HEK293T (cell line): ENCODE results near the gene GHRHR.

Source experiments
- CTCF ChIA-PET: fragments of 350-600 bp; formaldehyde crosslinking; extraction: SDS; loops from one replicate; lab custom pipeline; 2021; ENCODE audit warnings: antibody characterized with exemption, inconsistent platforms; lab: Yijun Ruan, JAX
- POLR2A ChIA-PET: fragments of 350-600 bp; formaldehyde crosslinking; extraction: SDS; loops from one replicate; lab custom pipeline; 2020; ENCODE audit warnings: antibody characterized with exemption, inconsistent platforms; lab: Yijun Ruan, JAX
- DNase-seq: peaks from one replicate; pipeline ENCODE4 v3.0.0; 2012; ENCODE audit warnings: mixed read lengths; ENCODE audit errors: extremely low spot score
- ARNT ChIP-seq: fragments of 450-650 bp; IDR thresholded peaks from 2 replicates; pipeline ENCODE4 v1.6.1; 2017; ENCODE audit warnings: mild to moderate bottlenecking
- BHLHE40 ChIP-seq: fragments of 450-650 bp; IDR thresholded peaks from 2 replicates; pipeline ENCODE4 v1.6.1; 2016; ENCODE audit warnings: mild to moderate bottlenecking, moderate library complexity, borderline replicate concordance
- CTBP1 ChIP-seq: fragments of 450-650 bp; IDR thresholded peaks from 2 replicates; pipeline ENCODE4 v1.6.1; 2016; ENCODE audit warnings: borderline replicate concordance
- ELF4 ChIP-seq: fragments of 450-650 bp; IDR thresholded peaks from 2 replicates; pipeline ENCODE4 v1.6.1; 2017; ENCODE audit warnings: antibody characterized with exemption
- FOXA1 ChIP-seq: fragments of 450-650 bp; IDR thresholded peaks from 2 replicates; pipeline ENCODE4 v1.6.1; 2016; ENCODE audit warnings: mild to moderate bottlenecking
- FOXK2 ChIP-seq: fragments of 450-650 bp; IDR thresholded peaks from 2 replicates; pipeline ENCODE4 v1.6.1; 2016; ENCODE audit warnings: mild to moderate bottlenecking
- FOXM1 ChIP-seq: fragments of 450-650 bp; IDR thresholded peaks from 2 replicates; pipeline ENCODE4 v1.6.1; 2017; ENCODE audit warnings: mild to moderate bottlenecking, borderline replicate concordance
- HDGF ChIP-seq: fragments of 450-650 bp; IDR thresholded peaks from 2 replicates; pipeline ENCODE4 v1.6.1; 2017; ENCODE audit warnings: antibody characterized with exemption, borderline replicate concordance
- L3MBTL2 ChIP-seq: fragments of 450-650 bp; conservative IDR thresholded peaks from 2 replicates; pipeline ENCODE4 v1.6.1; 2016; ENCODE audit warnings: mild to moderate bottlenecking
- LEF1 ChIP-seq: fragments of 450-650 bp; IDR thresholded peaks from 2 replicates; pipeline ENCODE4 v1.6.1; 2017; ENCODE audit warnings: mild to moderate bottlenecking, borderline replicate concordance
- NFRKB ChIP-seq: fragments of 450-650 bp; IDR thresholded peaks from 2 replicates; pipeline ENCODE4 v1.6.1; 2016; ENCODE audit warnings: mild to moderate bottlenecking, moderate library complexity
- SP1 ChIP-seq: fragments of 450-650 bp; IDR thresholded peaks from 2 replicates; pipeline ENCODE4 v1.6.1; 2017
- SUZ12 ChIP-seq: fragments of 450-650 bp; IDR thresholded peaks from 2 replicates; pipeline ENCODE4 v1.6.1; 2016; ENCODE audit warnings: mild to moderate bottlenecking
- TARDBP ChIP-seq: fragments of 450-650 bp; IDR thresholded peaks from 2 replicates; pipeline ENCODE4 v1.6.1; 2016
- ZNF384 ChIP-seq: fragments of 450-650 bp; IDR thresholded peaks from 2 replicates; pipeline ENCODE4 v1.6.1; 2016
- TF ChIP-seq, protein P1 (sequence below): fragments of 450-650 bp; IDR thresholded peaks from 2 replicates; pipeline ENCODE4 v1.6.1; 2016

GHRHR gene

DNA sequence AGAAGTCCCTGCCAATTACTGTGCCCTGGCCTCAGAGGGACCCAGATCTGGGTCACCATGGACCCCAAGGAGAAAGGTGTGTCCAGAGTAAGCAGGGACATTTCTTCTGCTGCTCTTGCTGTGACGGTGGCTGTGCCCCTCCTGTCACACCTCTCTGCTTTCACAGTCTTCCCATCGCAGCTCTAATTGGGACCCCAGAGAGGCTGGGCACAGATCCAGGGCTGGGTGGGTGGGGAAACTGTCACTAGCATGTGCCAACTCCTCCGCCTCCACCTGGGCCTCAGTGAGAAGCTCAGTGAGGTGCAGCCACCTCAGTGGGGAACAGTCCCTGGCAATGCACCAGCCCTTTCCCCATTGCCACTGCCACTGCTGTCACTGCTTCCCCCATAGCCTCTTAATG lies 51.1 kb downstream of the GHRHR start:
- TF ChIP-seq FOXK2, result no peak
- no peak for TF ChIP-seq HDGF
- TF ChIP-seq TARDBP, result no peak
- no peak for TF ChIP-seq ZNF384
- no peak for TF ChIP-seq L3MBTL2
- no peak for TF ChIP-seq CTBP1
- CTCF ChIA-PET, result no interaction called here
- no peak for DNase-seq

DNA sequence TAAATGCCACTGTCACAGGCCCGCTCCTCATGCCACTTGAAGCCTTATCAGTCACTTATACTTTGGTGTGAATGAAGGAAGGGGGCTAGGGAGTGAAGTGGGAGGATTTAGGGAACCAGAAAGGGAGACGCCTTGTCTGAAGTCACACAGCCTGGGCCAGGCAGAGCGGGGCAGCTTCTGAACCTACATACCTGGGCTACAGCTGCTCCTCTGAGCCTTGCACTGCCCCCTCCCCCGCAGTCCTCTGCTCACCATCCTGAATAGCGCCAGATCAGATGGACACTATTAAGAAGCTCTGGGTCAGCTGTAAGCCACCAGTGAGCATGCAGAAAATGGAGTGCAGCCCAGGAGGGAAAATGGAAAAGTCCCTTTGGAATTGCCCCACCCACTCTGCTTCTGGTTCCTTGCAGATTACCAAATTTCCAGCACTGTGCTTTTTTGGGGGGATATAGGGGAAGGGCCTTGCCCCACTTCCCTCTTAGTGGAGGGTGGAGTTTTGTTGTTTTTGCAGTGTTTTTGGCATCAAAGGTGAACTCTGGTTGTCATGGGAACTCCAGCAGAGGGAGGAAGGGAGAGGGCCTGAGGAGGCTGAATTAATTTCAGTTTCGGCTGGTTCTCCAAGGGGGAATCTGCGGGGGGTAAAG lies 53.4 kb downstream of the GHRHR start:
- no peak for DNase-seq
- CTCF ChIA-PET, result no interaction called here
- POLR2A ChIA-PET, result no interaction called here
- TF ChIP-seq LEF1 (no peak), CTBP1 (no peak), SUZ12 (no peak), HDGF (no peak), SP1 (no peak), ARNT (no peak), BHLHE40 (no peak), L3MBTL2 (no peak), TARDBP (no peak), FOXA1 (no peak), ZNF384 (no peak), NFRKB (no peak), FOXM1 (no peak), FOXK2 (no peak), ELF4 (no peak)
- TF ChIP-seq, protein P1, sequence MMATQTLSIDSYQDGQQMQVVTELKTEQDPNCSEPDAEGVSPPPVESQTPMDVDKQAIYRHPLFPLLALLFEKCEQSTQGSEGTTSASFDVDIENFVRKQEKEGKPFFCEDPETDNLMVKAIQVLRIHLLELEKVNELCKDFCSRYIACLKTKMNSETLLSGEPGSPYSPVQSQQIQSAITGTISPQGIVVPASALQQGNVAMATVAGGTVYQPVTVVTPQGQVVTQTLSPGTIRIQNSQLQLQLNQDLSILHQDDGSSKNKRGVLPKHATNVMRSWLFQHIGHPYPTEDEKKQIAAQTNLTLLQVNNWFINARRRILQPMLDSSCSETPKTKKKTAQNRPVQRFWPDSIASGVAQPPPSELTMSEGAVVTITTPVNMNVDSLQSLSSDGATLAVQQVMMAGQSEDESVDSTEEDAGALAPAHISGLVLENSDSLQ, result no peak

More for the DNA sequence above, 51.1 kb downstream of the GHRHR start:
- POLR2A ChIA-PET, result no interaction called here

DNA sequence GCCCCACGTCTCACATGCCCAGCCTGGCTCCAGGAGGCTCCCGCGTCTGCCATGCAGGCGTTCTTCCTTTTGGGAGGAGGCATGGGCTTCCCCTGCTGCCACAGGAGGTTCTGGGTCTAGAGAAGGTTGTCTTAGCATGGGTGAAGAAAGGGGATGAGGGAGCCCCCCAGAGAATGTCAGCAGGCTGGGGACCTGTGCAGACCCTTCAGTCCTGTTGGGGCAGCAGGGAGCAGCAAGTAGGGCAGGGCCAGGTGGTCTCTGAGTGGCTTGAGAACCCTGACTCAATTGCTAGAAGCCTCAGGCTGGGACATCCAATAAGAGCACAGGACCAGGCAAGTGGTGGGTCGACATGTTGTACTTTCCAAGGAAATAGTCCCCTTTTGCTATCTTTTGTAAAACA lies 54.0 kb downstream of the GHRHR start:
- no peak for DNase-seq
- ChIA-PET CTCF (interaction anchor here (0.6 kb wide), 1 partner anchor 9 kb away, joined by 3 read pairs; no protein-coding TSS in a partner anchor), POLR2A (no interaction called here)
- TF ChIP-seq BHLHE40 (no peak), ELF4 (no peak), CTBP1 (no peak), TARDBP (no peak), SP1 (no peak), NFRKB (no peak), ARNT (no peak), ZNF384 (no peak), FOXM1 (no peak), FOXK2 (no peak), HDGF (no peak)
- TF ChIP-seq, protein P1, result no peak

DNA sequence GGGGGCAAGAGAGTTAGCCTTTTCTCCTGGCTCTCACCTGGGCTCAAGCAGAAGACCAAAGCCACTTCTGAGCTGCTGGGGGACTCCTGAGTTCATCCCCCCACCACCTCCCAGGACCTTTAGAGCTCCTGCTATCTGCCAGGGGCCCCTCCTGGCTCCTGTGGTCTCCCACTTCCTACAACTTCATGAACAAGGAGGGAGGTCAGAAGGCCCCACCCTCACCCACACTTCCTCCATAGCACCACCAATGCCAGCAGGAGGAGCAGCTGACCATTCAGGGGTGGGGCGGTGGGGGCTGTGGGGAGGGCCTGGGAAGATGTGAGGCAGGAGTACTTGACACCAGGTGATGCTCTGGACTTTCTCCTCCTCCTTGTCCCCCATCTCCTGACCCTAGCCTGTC lies 55.8 kb downstream of the GHRHR start:
- TF ChIP-seq SP1, result no peak
- no peak for TF ChIP-seq ELF4
- TF ChIP-seq FOXM1, result no peak
- no peak for TF ChIP-seq FOXA1
- no peak for TF ChIP-seq LEF1
- TF ChIP-seq BHLHE40, result no peak
- no peak for TF ChIP-seq SUZ12
- TF ChIP-seq NFRKB, result no peak
- no peak for TF ChIP-seq TARDBP
- TF ChIP-seq L3MBTL2, result no peak
- TF ChIP-seq ZNF384, result no peak
- no peak for TF ChIP-seq FOXK2
- no peak for TF ChIP-seq ARNT
- TF ChIP-seq HDGF, result no peak
- TF ChIP-seq CTBP1, result no peak
- TF ChIP-seq, protein P1, result no peak

DNA sequence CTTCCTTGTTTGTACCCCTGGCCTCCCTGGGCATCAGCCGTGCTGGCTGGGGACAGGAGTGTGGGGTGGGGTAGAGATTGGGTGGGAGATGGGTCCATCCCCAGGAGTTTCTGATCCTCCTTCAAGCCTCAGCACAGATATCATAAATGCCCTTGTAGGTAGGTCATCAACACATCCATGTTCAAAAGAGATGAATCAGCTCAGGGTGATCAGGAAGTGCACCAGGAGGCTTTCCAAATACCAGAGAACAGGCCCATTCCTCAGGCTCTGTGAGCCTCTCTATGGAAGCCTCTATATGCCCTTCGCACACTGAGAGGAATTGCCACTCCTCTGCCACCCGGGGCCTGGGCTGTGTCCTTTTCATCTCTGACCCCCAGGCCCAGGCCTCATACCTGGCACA lies 56.4 kb downstream of the GHRHR start:
- POLR2A ChIA-PET, result no interaction called here
- CTCF ChIA-PET, result no interaction called here
- no peak for TF ChIP-seq FOXK2
- no peak for TF ChIP-seq ARNT
- TF ChIP-seq NFRKB, result no peak
- TF ChIP-seq HDGF, result no peak
- TF ChIP-seq BHLHE40, result no peak
- TF ChIP-seq, protein P1, result no peak
- no peak for TF ChIP-seq FOXM1
- no peak for TF ChIP-seq SUZ12
- no peak for TF ChIP-seq ZNF384
- TF ChIP-seq TARDBP, result no peak
- no peak for TF ChIP-seq L3MBTL2
- no peak for TF ChIP-seq SP1
- no peak for TF ChIP-seq FOXA1
- no peak for TF ChIP-seq LEF1
- no peak for DNase-seq

More for the DNA sequence above, 55.8 kb downstream of the GHRHR start:
- CTCF ChIA-PET, result no interaction called here
- POLR2A ChIA-PET, result no interaction called here
- DNase-seq, result no peak

DNA sequence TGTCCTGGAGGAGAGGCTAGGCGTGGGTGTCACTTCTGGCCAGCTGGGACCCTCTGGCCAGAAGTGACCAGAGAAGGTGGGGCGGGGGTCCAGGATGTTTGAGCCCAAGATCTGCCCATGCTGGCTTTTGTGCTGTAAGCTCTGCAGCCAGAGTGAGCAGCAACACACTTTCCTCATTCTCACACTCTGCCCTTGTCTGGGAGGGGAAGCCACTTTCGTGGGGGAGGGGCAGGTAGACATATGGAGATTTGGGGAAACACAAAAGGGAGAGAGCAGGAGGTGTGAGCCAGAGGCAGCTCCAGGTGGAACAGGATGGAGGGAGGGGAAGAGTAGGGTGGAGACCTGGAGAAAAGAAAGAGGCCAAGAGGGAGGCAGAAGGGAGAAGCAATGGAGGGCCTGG lies 56.9 kb downstream of the GHRHR start:
- DNase-seq, result no peak
- POLR2A ChIA-PET, result no interaction called here
- CTCF ChIA-PET, result no interaction called here
- TF ChIP-seq FOXA1, result no peak
- TF ChIP-seq CTBP1, result no peak
- no peak for TF ChIP-seq NFRKB
- no peak for TF ChIP-seq TARDBP
- TF ChIP-seq SUZ12, result no peak
- TF ChIP-seq L3MBTL2, result no peak
- no peak for TF ChIP-seq FOXK2
- no peak for TF ChIP-seq SP1
- no peak for TF ChIP-seq ELF4
- TF ChIP-seq, protein P1, result no peak
- no peak for TF ChIP-seq LEF1
- no peak for TF ChIP-seq HDGF
- no peak for TF ChIP-seq ARNT
- TF ChIP-seq FOXM1, result no peak
- TF ChIP-seq BHLHE40, result no peak
- TF ChIP-seq ZNF384, result no peak
